HG03565 (cell line): ENCODE results near the gene BARD1.

Experiments used
- ATAC-seq: cut with Tn5 transposase; IDR thresholded peaks from one replicate; pipeline ENCODE4 v1.9.1; 2021; ENCODE audit warnings: mild to moderate bottlenecking, moderate library complexity; ENCODE audit not compliant: unreplicated experiment

Gene BARD1

GRCh38 chr2:214679736-214680135 lies 129.7 kb downstream of the BARD1 start:
- ATAC-seq: no peak

GRCh38 chr2:214676421-214677089 lies 132.9 kb downstream of the BARD1 start:
- peak; percentile 55 for ATAC-seq
